GM12864 (cell line): ENCODE results near the gene ZMIZ1.
"Not testable (repeated sequence)": the region's sequence is repeated elsewhere in the genome, so short reads cannot be mapped to it uniquely, and the experiment has no call there.

Experiments
- DNase-seq: peaks from one replicate; pipeline ENCODE4 v3.0.0-alpha.2; 2011; ENCODE audit warnings: low read depth
- H3K4me3 ChIP-seq: 2 replicates; pipeline ENCODE4 v1.5.1; 2011; ENCODE audit warnings: mild to moderate bottlenecking, low read depth, low read length, control low read depth
- TF ChIP-seq, protein P1 (sequence below): IDR thresholded peaks from 2 replicates; pipeline ENCODE4 v1.5.1; 2011; ENCODE audit warnings: low read depth, mild to moderate bottlenecking, moderate library complexity, low read length, control low read depth, inconsistent platforms; ENCODE audit errors: missing control alignments

ZMIZ1 gene

DNA sequence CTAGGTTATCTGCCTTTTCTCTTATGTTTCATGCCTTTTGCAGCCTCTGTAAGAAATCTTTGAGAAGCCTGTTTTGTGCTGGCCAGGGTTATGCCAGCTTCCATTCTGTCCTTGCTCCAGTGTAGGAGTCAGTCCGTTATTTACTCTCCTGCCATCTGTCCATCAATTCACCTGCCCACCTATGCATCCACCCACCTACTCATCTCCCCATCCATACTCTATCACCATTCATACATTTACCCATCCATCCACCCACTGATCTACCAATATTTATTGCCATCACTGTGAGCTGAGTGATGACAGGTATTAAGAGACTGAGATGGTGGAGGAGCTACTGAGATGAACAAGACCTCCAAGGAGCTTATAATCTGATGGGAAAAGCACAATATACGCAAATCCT, 265.8 kb downstream of the ZMIZ1 start:
- no peak overlapping the region for H3K4me3 ChIP-seq
- no peak for DNase-seq
- TF ChIP-seq, protein P1, sequence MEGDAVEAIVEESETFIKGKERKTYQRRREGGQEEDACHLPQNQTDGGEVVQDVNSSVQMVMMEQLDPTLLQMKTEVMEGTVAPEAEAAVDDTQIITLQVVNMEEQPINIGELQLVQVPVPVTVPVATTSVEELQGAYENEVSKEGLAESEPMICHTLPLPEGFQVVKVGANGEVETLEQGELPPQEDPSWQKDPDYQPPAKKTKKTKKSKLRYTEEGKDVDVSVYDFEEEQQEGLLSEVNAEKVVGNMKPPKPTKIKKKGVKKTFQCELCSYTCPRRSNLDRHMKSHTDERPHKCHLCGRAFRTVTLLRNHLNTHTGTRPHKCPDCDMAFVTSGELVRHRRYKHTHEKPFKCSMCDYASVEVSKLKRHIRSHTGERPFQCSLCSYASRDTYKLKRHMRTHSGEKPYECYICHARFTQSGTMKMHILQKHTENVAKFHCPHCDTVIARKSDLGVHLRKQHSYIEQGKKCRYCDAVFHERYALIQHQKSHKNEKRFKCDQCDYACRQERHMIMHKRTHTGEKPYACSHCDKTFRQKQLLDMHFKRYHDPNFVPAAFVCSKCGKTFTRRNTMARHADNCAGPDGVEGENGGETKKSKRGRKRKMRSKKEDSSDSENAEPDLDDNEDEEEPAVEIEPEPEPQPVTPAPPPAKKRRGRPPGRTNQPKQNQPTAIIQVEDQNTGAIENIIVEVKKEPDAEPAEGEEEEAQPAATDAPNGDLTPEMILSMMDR = no peak

DNA sequence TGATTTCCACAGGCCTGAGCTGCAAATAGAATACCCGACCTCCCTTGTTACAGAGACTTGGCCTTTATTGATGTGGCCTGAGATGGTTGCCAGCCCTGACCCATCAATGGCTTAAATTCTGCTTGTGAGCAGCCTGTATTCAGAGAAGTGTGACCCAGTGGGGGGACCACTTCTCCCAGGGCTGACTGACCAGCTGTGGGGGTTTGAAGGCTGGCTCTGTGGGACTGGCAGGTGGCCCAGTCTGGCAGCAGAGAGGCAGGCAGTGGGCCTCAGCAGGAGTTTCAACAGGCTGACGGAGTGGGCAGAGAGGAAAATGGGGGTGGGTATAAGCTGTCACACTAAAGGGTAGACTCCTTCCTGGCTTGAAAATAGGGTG, 266.3 kb downstream of the ZMIZ1 start:
- TF ChIP-seq, protein P1 = no peak
- H3K4me3 ChIP-seq = no peak overlapping the region
- DNase-seq = no peak

DNA sequence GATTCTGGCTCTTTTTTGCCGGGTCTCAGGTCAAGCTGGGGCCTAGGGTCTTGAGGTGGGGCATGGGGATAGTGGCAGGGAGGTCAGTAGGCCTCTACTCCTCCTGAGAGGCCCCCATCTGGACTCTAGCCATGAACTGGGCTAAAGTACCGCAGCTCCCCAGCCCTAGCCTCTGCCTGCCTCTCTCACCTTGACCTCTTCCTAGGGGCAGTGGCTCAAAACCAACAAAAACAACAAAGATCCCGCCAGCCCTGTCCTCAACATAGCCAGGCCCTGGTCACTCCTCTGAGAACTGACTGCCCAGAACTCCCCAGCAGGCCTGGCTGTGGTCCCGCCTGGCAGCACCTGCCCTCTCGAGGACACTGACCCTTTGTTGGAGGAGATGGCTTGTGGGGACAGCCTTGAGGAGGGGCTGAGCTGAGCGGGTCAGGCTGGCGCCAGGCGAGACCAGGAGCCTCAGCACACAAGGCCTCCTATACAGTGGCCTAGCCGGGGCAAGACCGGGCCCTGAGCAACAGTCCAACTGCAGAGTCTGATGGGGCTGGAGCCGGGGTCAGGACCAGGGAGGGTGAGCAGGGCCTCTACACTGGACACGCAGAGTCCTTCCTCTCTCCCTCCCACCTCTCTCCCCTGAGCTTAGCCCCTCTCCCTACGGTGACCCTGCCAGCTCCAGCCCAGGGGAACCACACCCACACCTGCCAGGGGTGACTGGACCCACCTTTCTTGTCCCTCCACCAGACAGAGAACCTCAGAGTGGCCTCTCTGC, 266.9 kb downstream of the ZMIZ1 start:
- DNase-seq = no peak
- no peak overlapping the region for H3K4me3 ChIP-seq
- TF ChIP-seq, protein P1 = no peak

DNA sequence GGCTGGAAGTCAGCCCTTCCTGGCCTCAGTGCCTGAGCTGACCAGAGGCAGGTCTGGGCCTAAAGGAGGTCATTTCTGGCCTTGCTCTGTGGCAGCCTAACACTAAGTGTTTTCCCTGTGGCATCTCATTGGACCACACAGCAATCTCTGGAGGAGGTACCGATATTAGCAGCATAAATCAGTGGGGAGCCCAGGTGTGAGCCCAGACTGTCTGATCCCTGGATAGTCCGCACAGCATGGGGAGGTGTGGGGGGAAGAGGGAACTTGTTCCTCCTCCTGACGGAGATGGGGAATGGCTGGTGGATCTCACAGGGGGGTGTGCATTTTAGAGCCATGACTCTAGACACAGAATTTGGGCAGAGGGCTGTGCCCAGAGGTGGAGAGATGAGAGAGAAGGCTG, 267.5 kb downstream of the ZMIZ1 start:
- no peak for DNase-seq

DNA sequence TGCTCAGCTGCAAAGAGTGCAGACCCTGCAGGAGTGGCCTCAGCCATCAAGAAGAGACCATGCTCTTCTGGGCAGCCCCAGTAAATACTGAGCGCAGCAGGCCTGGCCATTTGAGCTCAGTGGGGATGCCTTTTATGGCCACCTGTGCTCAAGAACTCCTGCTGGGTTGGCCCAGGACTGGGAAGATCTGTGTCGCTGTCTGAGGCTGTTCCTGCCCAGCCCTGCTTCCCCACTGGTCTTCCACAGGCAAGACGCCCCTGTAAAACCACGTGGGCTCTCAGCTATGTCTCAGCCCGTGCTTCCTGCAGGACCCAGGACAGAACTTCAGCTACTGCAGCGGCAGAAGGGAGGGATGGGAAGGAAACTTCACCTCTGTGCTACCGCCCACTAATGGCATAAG, 268.0 kb downstream of the ZMIZ1 start:
- TF ChIP-seq, protein P1 = no peak
- no peak overlapping the region for H3K4me3 ChIP-seq
- no peak for DNase-seq

More for the DNA sequence above, 267.5 kb downstream of the ZMIZ1 start:
- H3K4me3 ChIP-seq = no peak overlapping the region
- TF ChIP-seq, protein P1 = no peak

DNA sequence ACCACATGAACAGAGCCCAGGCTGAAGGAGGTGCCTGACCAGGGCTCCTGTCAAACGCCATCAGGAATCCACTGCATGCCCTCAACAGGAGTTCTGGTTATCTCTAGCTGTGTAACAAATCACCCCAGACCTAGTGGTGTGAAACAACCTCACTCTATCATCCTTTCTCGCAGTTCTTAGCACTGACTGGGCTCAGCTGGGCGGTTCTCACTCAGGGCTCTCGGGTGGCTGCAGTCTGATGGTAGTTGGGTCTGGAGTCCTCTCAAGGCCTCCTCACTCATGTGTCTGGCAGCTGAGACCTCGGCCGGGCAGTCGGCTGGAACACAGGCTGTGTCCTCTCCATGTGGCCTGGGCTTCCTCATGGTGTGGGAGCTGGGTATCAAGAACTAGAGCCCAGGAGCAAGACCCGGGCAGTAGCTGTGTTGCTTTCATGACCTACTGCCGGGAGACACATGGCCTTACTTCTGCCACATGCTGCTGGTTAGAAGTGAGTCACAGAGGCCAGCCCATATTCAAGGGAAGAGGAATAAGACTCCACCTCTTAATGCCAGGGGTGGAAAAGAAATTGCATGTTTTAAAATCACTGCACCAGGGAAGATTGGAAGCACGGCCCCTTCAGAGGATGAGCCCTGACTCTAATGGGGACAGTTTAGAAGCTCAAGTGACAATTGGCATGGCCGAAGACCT, 269.2 kb downstream of the ZMIZ1 start:
- DNase-seq, H3K4me3 ChIP-seq: not testable (repeated sequence)

DNA sequence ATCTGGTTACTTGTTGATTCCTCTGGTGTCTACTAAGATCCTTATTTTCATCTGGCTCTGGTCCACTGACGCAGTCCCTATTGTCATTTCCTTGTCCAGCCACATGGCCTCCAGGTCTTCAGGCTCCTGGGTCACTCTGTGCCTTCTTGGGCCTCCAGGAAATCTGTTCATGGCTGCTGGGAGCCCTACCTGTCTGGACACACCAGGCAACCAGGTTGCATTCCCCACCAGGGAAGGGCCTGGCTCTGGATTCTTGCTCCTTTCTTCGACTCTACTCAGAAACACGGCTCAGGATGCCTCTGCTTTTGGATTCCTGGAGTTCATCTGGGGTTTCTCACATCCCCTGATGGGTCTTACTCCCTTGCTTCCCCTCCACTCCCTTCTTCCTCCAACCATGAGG, 270.5 kb downstream of the ZMIZ1 start:
- TF ChIP-seq, protein P1 = no peak
- no peak for DNase-seq
- H3K4me3 ChIP-seq = no peak overlapping the region
